ENCODE measurements around the gene PDE4B.

Gene PDE4B

GRCh38 chr1:65792669-65793358 lies at the start of gene PDE4B:
Gene PDE4B, plus strand, starts transcription at chr1:65792895.
- Mint-ChIP-seq H3K4me3 (no peak within 1 kb of the TSS), H3K9me3 (peaks cover 6% of the 10 kb centered on the region), H3K27ac (no peak within 1 kb of the TSS), H3K36me3 (no peaks in the 10 kb centered on the region), H3K4me1 (no peaks in the 10 kb centered on the region)
- peak; percentile 39 for ATAC-seq
- no peak for DNase-seq (ENCODE audit: low spot score in 2 of 2)

- H3K4me1 Mint-ChIP-seq: no peaks in the 10 kb centered on the region
- H3K4me3 Mint-ChIP-seq: no peak overlapping the region
- no peak for DNase-seq (ENCODE audit: low spot score in 2 of 2)
- no peaks in the 10 kb centered on the region for H3K36me3 Mint-ChIP-seq
- peaks cover 4% of the 10 kb centered on the region for H3K9me3 Mint-ChIP-seq
- ATAC-seq: no peak
- H3K27ac Mint-ChIP-seq: no peak overlapping the region
Measured at GRCh38 chr1:65744731-65745130, 48.0 kb upstream of the PDE4B start.

GRCh38 chr1:65751961-65752360 lies 40.7 kb upstream of the PDE4B start:
- peak; percentile 44 for ATAC-seq
- DNase-seq (ENCODE audit: low spot score in 2 of 2): no peak
- Mint-ChIP-seq H3K36me3 (no peaks in the 10 kb centered on the region), H3K9me3 (no peaks in the 10 kb centered on the region), H3K4me1 (no peaks in the 10 kb centered on the region), H3K27ac (no peak overlapping the region), H3K4me3 (no peak overlapping the region)

GRCh38 chr1:65756616-65757015 lies 36.1 kb upstream of the PDE4B start:
- H3K36me3 Mint-ChIP-seq: no peaks in the 10 kb centered on the region

GRCh38 chr1:65757531-65757930 lies 35.2 kb upstream of the PDE4B start:
- no peaks in the 10 kb centered on the region for H3K9me3 Mint-ChIP-seq

More at GRCh38 chr1:65756616-65757015, 36.1 kb upstream of the PDE4B start:
- Mint-ChIP-seq H3K9me3 (no peaks in the 10 kb centered on the region), H3K27ac (no peak overlapping the region), H3K4me1 (no peaks in the 10 kb centered on the region), H3K4me3 (no peak overlapping the region)
- no peak for DNase-seq (ENCODE audit: low spot score in 2 of 2)
- no peak for ATAC-seq

GRCh38 chr1:65758128-65758527 lies 34.6 kb upstream of the PDE4B start:
- no peak overlapping the region for H3K4me3 Mint-ChIP-seq
- H3K9me3 Mint-ChIP-seq: no peaks in the 10 kb centered on the region
- H3K36me3 Mint-ChIP-seq: no peaks in the 10 kb centered on the region

More at GRCh38 chr1:65757531-65757930, 35.2 kb upstream of the PDE4B start:
- DNase-seq (ENCODE audit: low spot score in 2 of 2) (no peak), ATAC-seq (no peak)
- H3K4me3 Mint-ChIP-seq: no peak overlapping the region
- no peak overlapping the region for H3K27ac Mint-ChIP-seq
- no peaks in the 10 kb centered on the region for H3K36me3 Mint-ChIP-seq
- no peaks in the 10 kb centered on the region for H3K4me1 Mint-ChIP-seq

GRCh38 chr1:65759516-65759915 lies 33.2 kb upstream of the PDE4B start:
- ATAC-seq (no peak), DNase-seq (ENCODE audit: low spot score in 2 of 2) (no peak)
- no peaks in the 10 kb centered on the region for H3K4me1 Mint-ChIP-seq
- no peak overlapping the region for H3K4me3 Mint-ChIP-seq
- H3K27ac Mint-ChIP-seq: no peak overlapping the region
- no peaks in the 10 kb centered on the region for H3K36me3 Mint-ChIP-seq
- H3K9me3 Mint-ChIP-seq: no peaks in the 10 kb centered on the region

More at GRCh38 chr1:65758128-65758527, 34.6 kb upstream of the PDE4B start:
- no peak for DNase-seq (ENCODE audit: low spot score in 2 of 2)
- H3K27ac Mint-ChIP-seq: no peak overlapping the region
- no peak for ATAC-seq
- no peaks in the 10 kb centered on the region for H3K4me1 Mint-ChIP-seq

GRCh38 chr1:65762081-65762862 lies 30.4 kb upstream of the PDE4B start:
- no peak overlapping the region for H3K4me3 Mint-ChIP-seq
- no peak for DNase-seq (ENCODE audit: low spot score in 2 of 2)
- no peaks in the 10 kb centered on the region for H3K9me3 Mint-ChIP-seq
- no peaks in the 10 kb centered on the region for H3K36me3 Mint-ChIP-seq
- ATAC-seq: no peak
- H3K4me1 Mint-ChIP-seq: no peaks in the 10 kb centered on the region
- no peak overlapping the region for H3K27ac Mint-ChIP-seq

GRCh38 chr1:65764052-65764451 lies 28.6 kb upstream of the PDE4B start:
- no peaks in the 10 kb centered on the region for H3K36me3 Mint-ChIP-seq
- H3K27ac Mint-ChIP-seq: no peak overlapping the region

GRCh38 chr1:65765631-65766030 lies 27.1 kb upstream of the PDE4B start:
- no peaks in the 10 kb centered on the region for H3K4me1 Mint-ChIP-seq
- H3K9me3 Mint-ChIP-seq: no peaks in the 10 kb centered on the region
- no peak overlapping the region for H3K4me3 Mint-ChIP-seq
- H3K27ac Mint-ChIP-seq: no peak overlapping the region
- H3K36me3 Mint-ChIP-seq: no peaks in the 10 kb centered on the region
- ATAC-seq: no peak
- DNase-seq (ENCODE audit: low spot score in 2 of 2): no peak

More at GRCh38 chr1:65764052-65764451, 28.6 kb upstream of the PDE4B start:
- Mint-ChIP-seq H3K9me3 (no peaks in the 10 kb centered on the region), H3K4me3 (no peak overlapping the region), H3K4me1 (no peaks in the 10 kb centered on the region)
- DNase-seq (ENCODE audit: low spot score in 2 of 2) (no peak), ATAC-seq (no peak)

- Mint-ChIP-seq H3K27ac (no peak overlapping the region), H3K4me1 (no peaks in the 10 kb centered on the region), H3K4me3 (no peak overlapping the region), H3K9me3 (no peaks in the 10 kb centered on the region), H3K36me3 (no peaks in the 10 kb centered on the region)
- ATAC-seq (no peak), DNase-seq (ENCODE audit: low spot score in 2 of 2) (no peak)
Measured at GRCh38 chr1:65769636-65770035, 23.1 kb upstream of the PDE4B start.

GRCh38 chr1:65772607-65773006 lies 20.1 kb upstream of the PDE4B start:
- no peaks in the 10 kb centered on the region for H3K36me3 Mint-ChIP-seq
- no peak overlapping the region for H3K4me3 Mint-ChIP-seq
- no peaks in the 10 kb centered on the region for H3K4me1 Mint-ChIP-seq
- no peak overlapping the region for H3K27ac Mint-ChIP-seq
- DNase-seq (ENCODE audit: low spot score in 2 of 2) (no peak), ATAC-seq (no peak)
- H3K9me3 Mint-ChIP-seq: peaks cover under 1% of the 10 kb centered on the region

- Mint-ChIP-seq H3K27ac (no peak overlapping the region), H3K4me1 (no peaks in the 10 kb centered on the region), H3K9me3 (peaks cover 3% of the 10 kb centered on the region), H3K4me3 (no peak overlapping the region), H3K36me3 (no peaks in the 10 kb centered on the region)
- ATAC-seq: no peak
- DNase-seq (ENCODE audit: low spot score in 2 of 2): no peak
Measured at GRCh38 chr1:65773391-65774123, 19.1 kb upstream of the PDE4B start.

- peaks cover 6% of the 10 kb centered on the region for H3K9me3 Mint-ChIP-seq
- no peak for ATAC-seq
- DNase-seq (ENCODE audit: low spot score in 2 of 2): no peak
- H3K36me3 Mint-ChIP-seq: no peaks in the 10 kb centered on the region
- H3K4me1 Mint-ChIP-seq: no peaks in the 10 kb centered on the region
- H3K4me3 Mint-ChIP-seq: no peak overlapping the region
- H3K27ac Mint-ChIP-seq: no peak overlapping the region
Measured at GRCh38 chr1:65788762-65789161, 3.9 kb upstream of the PDE4B start.

- DNase-seq (ENCODE audit: low spot score in 2 of 2): no peak
- H3K27ac Mint-ChIP-seq: no peak overlapping the region
Measured at GRCh38 chr1:65791396-65791795, 1.3 kb upstream of the PDE4B start.

More at GRCh38 chr1:65791396-65791795, 1.3 kb upstream of the PDE4B start:
- H3K9me3 Mint-ChIP-seq: peaks cover 6% of the 10 kb centered on the region
- H3K36me3 Mint-ChIP-seq: no peaks in the 10 kb centered on the region
- H3K4me1 Mint-ChIP-seq: no peaks in the 10 kb centered on the region
- no peak for ATAC-seq
- H3K4me3 Mint-ChIP-seq: no peak overlapping the region

All from stimulated activated effector memory CD8-positive, alpha-beta T cell treated with anti-CD3 and anti-CD28 coated beads, Interleukin-12 subunit alpha, Interleukin-12 subunit beta, amount 100 ng/mL, for 72 hours (primary cell).